PC-3 (cell line): ENCODE results near the gene MBD6. TPM values are rescaled to one million over a fixed set of nuclear protein-coding genes. Genes with fewer than 3 reads are reported as not detected.

Source experiments
- ATAC-seq: fragments of 200-7000 bp; cut with Tn5 transposase; 2 replicates; pipeline ENCODE4 v1.9.1; 2020; ENCODE audit warnings: mild to moderate bottlenecking, moderate library complexity
- Bru-seq: library from RNA; stranded (reverse); fragments of 400-500 nt; gene quantifications from one replicate; lab custom pipeline; 2021; lab: Mats Ljungman, UMichigan
- BruChase-seq, 2 experiments: library from RNA; stranded (reverse); fragments of 400-500 nt; gene quantifications; one replicate each; lab custom pipeline; 2021; lab: Mats Ljungman, UMichigan
- BruUV-seq: library from RNA; stranded (reverse); fragments of 400-500 nt; replicated peaks from 2 replicates; lab custom pipeline; 2021; lab: Mats Ljungman, UMichigan
- CTCF ChIA-PET: fragments of 300-600 bp; sonication (Branson Sonifier 250); formaldehyde crosslinking; loops from one replicate; lab custom pipeline; 2022; ENCODE audit warnings: antibody characterized with exemption; lab: Charles Lee
- POLR2A ChIA-PET: fragments of 300-600 bp; sonication (Branson Sonifier 250); formaldehyde crosslinking; loops from one replicate; lab custom pipeline; 2022; ENCODE audit warnings: antibody characterized with exemption; ENCODE audit not compliant: unreplicated experiment; lab: Charles Lee
- DNase-seq: peaks from one replicate; pipeline ENCODE4 v3.0.0-alpha.2; 2015
- H2AFZ ChIP-seq: fragments of 300-600 bp; sonication (generic); 2 replicates; pipeline ENCODE4 v1.6.0; 2016; ENCODE audit warnings: antibody characterized with exemption, low read length
- H3F3A ChIP-seq: fragments of 300-600 bp; sonication (generic); one replicate; pipeline ENCODE4 v1.6.0; 2017; ENCODE audit warnings: antibody characterized with exemption, low read length, control low read depth, mild to moderate bottlenecking; ENCODE audit not compliant: unreplicated experiment
- H3K27ac ChIP-seq: fragments of 300-600 bp; sonication (generic); 2 replicates; pipeline ENCODE4 v1.5.1; 2016; ENCODE audit warnings: mild to moderate bottlenecking, low read length
- H3K27me3 ChIP-seq: fragments of 300-600 bp; sonication (generic); 2 replicates; pipeline ENCODE4 v1.6.1; 2016; ENCODE audit warnings: low read length, mixed read lengths
- H3K36me3 ChIP-seq: fragments of 300-600 bp; sonication (generic); 2 replicates; pipeline ENCODE4 v1.6.1; 2016; ENCODE audit warnings: low read depth, mixed run types, low read length, mixed read lengths
- H3K4me1 ChIP-seq: fragments of 300-600 bp; sonication (generic); 2 replicates; pipeline ENCODE4 v1.5.1; 2016; ENCODE audit warnings: low read length; ENCODE audit not compliant: insufficient read depth
- H3K4me2 ChIP-seq: fragments of 300-600 bp; sonication (generic); 2 replicates; pipeline ENCODE4 v1.6.0; 2016; ENCODE audit warnings: low read length
- H3K4me3 ChIP-seq: fragments of 300-600 bp; sonication (generic); 2 replicates; pipeline ENCODE4 v1.5.1; 2016; ENCODE audit warnings: mild to moderate bottlenecking, low read length, mixed read lengths
- H3K79me2 ChIP-seq: fragments of 300-600 bp; sonication (generic); 2 replicates; pipeline ENCODE4 v1.6.1; 2017; ENCODE audit warnings: low read length, mixed read lengths
- H3K9ac ChIP-seq: fragments of 300-600 bp; sonication (generic); 2 replicates; pipeline ENCODE4 v1.6.0; 2016; ENCODE audit warnings: mild to moderate bottlenecking, low read length
- H3K9me2 ChIP-seq: fragments of 300-600 bp; sonication (generic); replicated peaks from 2 replicates; pipeline ENCODE4 v1.6.1; 2016; ENCODE audit warnings: mixed run types, low read length, mixed read lengths
- H3K9me3 ChIP-seq: fragments of 300-600 bp; sonication (generic); 2 replicates; pipeline ENCODE4 v1.6.1; 2016; ENCODE audit warnings: low read length, mixed read lengths
- H4K20me1 ChIP-seq: fragments of 300-600 bp; sonication (generic); 2 replicates; pipeline ENCODE4 v1.6.1; 2016; ENCODE audit warnings: low read length, mixed read lengths
- EZH2 ChIP-seq: fragments of 300-600 bp; sonication (generic); IDR thresholded peaks from one replicate; pipeline ENCODE4 v1.6.1; 2017; ENCODE audit warnings: antibody characterized with exemption, mild to moderate bottlenecking, low read length; ENCODE audit not compliant: unreplicated experiment
- EZH2phosphoT487 ChIP-seq: fragments of 300-600 bp; sonication (generic); IDR thresholded peaks from 2 replicates; pipeline ENCODE4 v1.6.1; 2018; ENCODE audit warnings: mild to moderate bottlenecking, antibody characterized with exemption, low read length, borderline replicate concordance
- intact Hi-C: fragments of 100-400 bp; cut with micrococcal nuclease; formaldehyde crosslinking; loops from 2 replicates; pipeline ENCODE4 v1.9.0; 2023
- long read RNA-seq: library from polyadenylated mRNA; unstranded; transcript quantifications from one replicate; pipeline ENCODE4 v2.0.0, GENCODE V29; 2021; ENCODE audit not compliant: unreplicated experiment
- total RNA-seq: library from RNA; depleted of rRNA; stranded (reverse); fragments of >200 nt; gene quantifications from 2 replicates; pipeline ENCODE4 v1.2.3, GENCODE V29; 2014; rRNA removed
- TF ChIP-seq, protein P1 (sequence below): fragments of 300-600 bp; sonication (generic); conservative IDR thresholded peaks from 2 replicates; pipeline ENCODE4 v1.5.1; 2017; ENCODE audit warnings: antibody characterized with exemption, low read depth, mild to moderate bottlenecking, low read length

The MBD6 gene
- total RNA-seq, result 13.1 and 13.2 TPM in 2 replicates
- percentile 84 among the genes with signal in this experiment for Bru-seq, nascent RNA
- percentile 95 among the genes with signal in this experiment for BruChase-seq, experiment 1, labeled RNA remaining after a 6-hour chase
- percentile 92 among the genes with signal in this experiment for BruChase-seq, experiment 2, labeled RNA remaining after a 2-hour chase
- long read RNA-seq, partial matches to known transcripts, result 17 of 43 reads
- long read RNA-seq, other reads (novel, unspliced or antisense), result 26 of 43 reads

DNA sequence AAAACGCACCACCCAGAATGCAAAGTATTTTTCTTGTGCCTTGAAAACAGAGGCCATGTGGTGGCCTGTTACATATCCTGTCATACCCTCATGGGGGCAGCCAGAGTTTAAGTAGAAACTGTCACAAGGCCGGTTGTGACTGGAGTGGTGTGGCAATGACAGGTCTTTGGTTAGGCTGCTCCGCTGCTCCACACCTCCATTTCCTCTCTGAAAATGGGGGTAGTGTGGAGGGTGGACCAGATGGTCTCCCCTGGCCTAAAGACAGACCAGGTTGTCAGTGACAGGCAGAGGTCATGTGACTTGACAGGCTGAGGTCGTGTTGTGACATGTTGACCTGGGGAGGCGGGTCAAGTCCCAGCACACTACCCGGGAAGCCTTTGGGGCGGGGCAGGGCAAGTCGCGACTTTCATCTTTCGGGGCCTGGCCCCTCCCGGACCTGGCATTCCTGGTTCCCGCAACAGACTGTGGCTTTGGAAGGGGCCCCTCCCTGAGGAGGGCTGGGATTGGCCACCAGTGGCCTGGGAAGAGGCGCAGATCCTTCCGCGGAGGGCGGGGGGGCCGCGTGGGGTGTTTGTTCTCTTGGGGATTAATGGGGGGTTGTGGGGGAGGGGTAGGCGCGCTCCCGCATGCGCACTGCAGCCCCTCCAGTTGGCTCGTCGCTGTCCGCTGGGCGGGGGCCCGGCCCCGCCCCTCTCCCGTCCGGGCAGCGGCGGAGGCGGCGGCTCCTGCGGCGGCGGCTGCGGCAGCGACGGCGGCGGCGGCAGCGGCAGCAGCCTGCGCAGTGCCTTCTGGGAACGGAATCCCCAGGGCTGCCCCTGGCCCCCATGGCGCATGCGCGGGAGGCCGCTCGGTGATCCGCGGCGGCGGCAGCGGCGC lies at the start of gene MBD6:
Gene MBD6, plus strand, starts transcription at position 814 of the 876 bp plus-strand sequence. CDS start 1,480 bp downstream, outside the sequence.
- DNase-seq, result peak; percentile 84
- Histone ChIP-seq H3K9me2 (no peaks in the 10 kb centered on the region), H4K20me1 (peaks cover 23% of the 10 kb centered on the region), H2AFZ (peak within 1 kb of the TSS; percentile 80), H3K27ac (peak within 1 kb of the TSS; percentile 77), H3K4me3 (peak within 1 kb of the TSS; percentile 71), H3K36me3 (peaks cover 22% of the 10 kb centered on the region), H3F3A (no peaks in the 10 kb centered on the region), H3K4me1 (peaks cover 42% of the 10 kb centered on the region), H3K9ac (peak within 1 kb of the TSS; percentile 75), H3K9me3 (no peaks in the 10 kb centered on the region), H3K4me2 (peak within 1 kb of the TSS; percentile 87), H3K27me3 (no peaks in the 10 kb centered on the region), H3K79me2 (peaks cover 55% of the 10 kb centered on the region)
- TF ChIP-seq EZH2phosphoT487 (no peak), EZH2 (no peak)
- TF ChIP-seq, protein P1, sequence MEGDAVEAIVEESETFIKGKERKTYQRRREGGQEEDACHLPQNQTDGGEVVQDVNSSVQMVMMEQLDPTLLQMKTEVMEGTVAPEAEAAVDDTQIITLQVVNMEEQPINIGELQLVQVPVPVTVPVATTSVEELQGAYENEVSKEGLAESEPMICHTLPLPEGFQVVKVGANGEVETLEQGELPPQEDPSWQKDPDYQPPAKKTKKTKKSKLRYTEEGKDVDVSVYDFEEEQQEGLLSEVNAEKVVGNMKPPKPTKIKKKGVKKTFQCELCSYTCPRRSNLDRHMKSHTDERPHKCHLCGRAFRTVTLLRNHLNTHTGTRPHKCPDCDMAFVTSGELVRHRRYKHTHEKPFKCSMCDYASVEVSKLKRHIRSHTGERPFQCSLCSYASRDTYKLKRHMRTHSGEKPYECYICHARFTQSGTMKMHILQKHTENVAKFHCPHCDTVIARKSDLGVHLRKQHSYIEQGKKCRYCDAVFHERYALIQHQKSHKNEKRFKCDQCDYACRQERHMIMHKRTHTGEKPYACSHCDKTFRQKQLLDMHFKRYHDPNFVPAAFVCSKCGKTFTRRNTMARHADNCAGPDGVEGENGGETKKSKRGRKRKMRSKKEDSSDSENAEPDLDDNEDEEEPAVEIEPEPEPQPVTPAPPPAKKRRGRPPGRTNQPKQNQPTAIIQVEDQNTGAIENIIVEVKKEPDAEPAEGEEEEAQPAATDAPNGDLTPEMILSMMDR, result no peak
- intact Hi-C loops, result no loop called here
- POLR2A ChIA-PET, result no interaction called here
- ATAC-seq, result peak; percentile 41
- CTCF ChIA-PET, result no interaction called here
- BruUV-seq, result no TSS peak

DNA sequence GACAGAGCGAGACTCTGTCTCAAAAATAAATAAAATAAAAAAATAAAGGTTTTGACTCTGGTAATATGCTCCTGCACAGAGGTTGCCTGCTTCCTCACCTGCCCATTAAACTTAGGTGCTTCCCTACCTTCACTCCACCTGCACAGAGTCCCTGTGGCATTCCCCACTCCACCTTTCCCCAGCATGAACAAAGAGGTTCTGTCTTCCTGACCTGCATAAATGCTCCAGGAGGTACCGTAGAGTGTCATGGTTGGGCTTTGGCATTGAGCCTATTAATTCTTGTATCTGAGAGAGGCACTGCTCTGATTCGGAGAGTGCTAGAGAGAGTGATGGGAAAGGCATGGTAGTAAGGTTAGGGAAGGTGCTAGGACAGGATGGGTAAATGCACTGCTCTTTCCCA lies 49.2 kb upstream of the MBD6 start:
- Histone ChIP-seq H3K4me3 (no peak overlapping the region), H3K4me2 (no peak overlapping the region), H3K36me3 (no peaks in the 10 kb centered on the region), H4K20me1 (no peaks in the 10 kb centered on the region), H2AFZ (no peak overlapping the region), H3K27ac (no peak overlapping the region), H3K9me2 (no peaks in the 10 kb centered on the region), H3K9me3 (no peaks in the 10 kb centered on the region), H3F3A (no peaks in the 10 kb centered on the region), H3K4me1 (no peaks in the 10 kb centered on the region), H3K79me2 (no peaks in the 10 kb centered on the region), H3K9ac (no peak overlapping the region), H3K27me3 (peaks cover 68% of the 10 kb centered on the region)
- no peak for ATAC-seq
- TF ChIP-seq, protein P1, result no peak
- no peak for TF ChIP-seq EZH2
- TF ChIP-seq EZH2phosphoT487, result no peak
- intact Hi-C loops, result no loop called here
- POLR2A ChIA-PET, result no interaction called here
- no peak for DNase-seq
- CTCF ChIA-PET, result no interaction called here
- BruUV-seq, result no TSS peak
